ENCODE data around the gene OCIAD1.

- TF ChIP-seq CREB1 (IDR thresholded peaks at IDR 0.05; ENCODE audit: low read depth) (no peak), TCF12 (IDR thresholded peaks at IDR 0.05; ENCODE audit: low read depth) (no peak), REST (IDR thresholded peaks at IDR 0.05; ENCODE audit: low read depth) (no peak), RAD21 (IDR thresholded peaks at IDR 0.05; ENCODE audit: low read depth) (no peak), ZBTB7A (IDR thresholded peaks at IDR 0.05; ENCODE audit: low read depth) (no peak), NFIC (IDR thresholded peaks at IDR 0.05) (no peak), YY1 (IDR thresholded peaks at IDR 0.05; ENCODE audit: low read depth) (no peak), TAF1 (IDR thresholded peaks at IDR 0.05; ENCODE audit: low read depth) (no peak)
- TF ChIP-seq, protein P1, sequence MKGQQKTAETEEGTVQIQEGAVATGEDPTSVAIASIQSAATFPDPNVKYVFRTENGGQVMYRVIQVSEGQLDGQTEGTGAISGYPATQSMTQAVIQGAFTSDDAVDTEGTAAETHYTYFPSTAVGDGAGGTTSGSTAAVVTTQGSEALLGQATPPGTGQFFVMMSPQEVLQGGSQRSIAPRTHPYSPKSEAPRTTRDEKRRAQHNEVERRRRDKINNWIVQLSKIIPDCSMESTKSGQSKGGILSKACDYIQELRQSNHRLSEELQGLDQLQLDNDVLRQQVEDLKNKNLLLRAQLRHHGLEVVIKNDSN (IDR thresholded peaks at IDR 0.05): no peak
- TF ChIP-seq, protein P2, sequence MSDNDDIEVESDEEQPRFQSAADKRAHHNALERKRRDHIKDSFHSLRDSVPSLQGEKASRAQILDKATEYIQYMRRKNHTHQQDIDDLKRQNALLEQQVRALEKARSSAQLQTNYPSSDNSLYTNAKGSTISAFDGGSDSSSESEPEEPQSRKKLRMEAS (IDR thresholded peaks at IDR 0.05): no peak
Measured at GRCh38 chr4:48812866-48813265, 18.0 kb upstream of the OCIAD1 start.
